Neural progenitor cell (in vitro differentiated cells): ENCODE measurements around the gene COL8A1.

ENCODE experiments used
- EZH2 ChIP-seq: fragments of 200-600 bp; sonication (generic); IDR thresholded peaks from 2 replicates; pipeline ENCODE4 v1.6.1; 2017; ENCODE audit warnings: antibody characterized with exemption, mild to moderate bottlenecking, moderate library complexity
- EZH2phosphoT487 ChIP-seq: fragments of 200-600 bp; sonication (generic); IDR thresholded peaks from 2 replicates; pipeline ENCODE4 v1.6.1; 2017; ENCODE audit warnings: antibody characterized with exemption
- TF ChIP-seq, protein P1 (sequence below): fragments of 200-600 bp; sonication (generic); IDR thresholded peaks from 2 replicates; pipeline ENCODE4 v1.5.1; 2017; ENCODE audit warnings: antibody characterized with exemption, mild to moderate bottlenecking

DNA sequence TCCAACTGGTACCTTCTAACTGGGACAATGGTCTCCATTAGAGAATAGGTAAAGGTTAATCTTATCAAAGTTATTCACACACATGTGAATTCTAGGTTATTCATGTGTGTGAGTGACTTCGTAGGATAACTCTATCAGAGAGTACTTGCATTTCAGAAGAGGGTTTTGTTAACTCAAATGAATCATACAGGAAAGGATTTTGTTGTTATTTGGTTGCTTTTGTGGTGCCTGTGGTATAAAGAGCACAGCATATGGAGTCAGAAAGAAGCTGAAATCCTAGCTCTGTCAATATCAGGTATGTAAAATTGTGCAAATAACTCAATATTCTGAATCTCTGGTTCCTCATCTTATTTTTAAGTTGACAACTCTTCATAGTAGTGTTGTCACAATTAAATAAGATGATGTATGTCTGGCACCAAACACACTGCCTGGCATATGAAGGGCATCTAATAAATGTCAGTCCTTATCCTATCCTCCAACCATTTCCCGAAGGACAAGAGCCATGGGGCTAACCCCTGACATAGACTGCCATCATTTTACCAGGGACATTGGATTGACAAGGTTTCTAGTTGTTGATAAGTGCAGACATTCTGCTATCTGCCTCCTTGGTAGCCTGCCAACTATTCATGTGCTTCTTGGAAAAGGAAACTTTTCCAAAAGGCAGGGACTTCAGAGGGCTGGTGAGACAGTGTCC is 130.6 kb downstream of the COL8A1 start:
- TF ChIP-seq, protein P1, sequence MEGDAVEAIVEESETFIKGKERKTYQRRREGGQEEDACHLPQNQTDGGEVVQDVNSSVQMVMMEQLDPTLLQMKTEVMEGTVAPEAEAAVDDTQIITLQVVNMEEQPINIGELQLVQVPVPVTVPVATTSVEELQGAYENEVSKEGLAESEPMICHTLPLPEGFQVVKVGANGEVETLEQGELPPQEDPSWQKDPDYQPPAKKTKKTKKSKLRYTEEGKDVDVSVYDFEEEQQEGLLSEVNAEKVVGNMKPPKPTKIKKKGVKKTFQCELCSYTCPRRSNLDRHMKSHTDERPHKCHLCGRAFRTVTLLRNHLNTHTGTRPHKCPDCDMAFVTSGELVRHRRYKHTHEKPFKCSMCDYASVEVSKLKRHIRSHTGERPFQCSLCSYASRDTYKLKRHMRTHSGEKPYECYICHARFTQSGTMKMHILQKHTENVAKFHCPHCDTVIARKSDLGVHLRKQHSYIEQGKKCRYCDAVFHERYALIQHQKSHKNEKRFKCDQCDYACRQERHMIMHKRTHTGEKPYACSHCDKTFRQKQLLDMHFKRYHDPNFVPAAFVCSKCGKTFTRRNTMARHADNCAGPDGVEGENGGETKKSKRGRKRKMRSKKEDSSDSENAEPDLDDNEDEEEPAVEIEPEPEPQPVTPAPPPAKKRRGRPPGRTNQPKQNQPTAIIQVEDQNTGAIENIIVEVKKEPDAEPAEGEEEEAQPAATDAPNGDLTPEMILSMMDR, result no peak
- TF ChIP-seq EZH2 (no peak), EZH2phosphoT487 (no peak)
